GM06990 (cell line): Measurements from ENCODE around the gene RETREG1.

Source experiments
- DNase-seq: peaks from one replicate; pipeline ENCODE4 v3.0.0-alpha.2; 2011; ENCODE audit not compliant: insufficient read length; ENCODE audit errors: extremely low read depth
- H3K27me3 ChIP-seq: replicated peaks from 2 replicates; pipeline ENCODE4 v1.6.0; 2011; ENCODE audit warnings: low read length; ENCODE audit not compliant: control insufficient read depth, insufficient read depth
- H3K36me3 ChIP-seq: 2 replicates; pipeline ENCODE4 v1.5.1; 2011; ENCODE audit warnings: low read length; ENCODE audit not compliant: control insufficient read depth, insufficient read depth
- H3K4me3 ChIP-seq: replicated peaks from 2 replicates; pipeline ENCODE4 v1.5.1; 2011; ENCODE audit warnings: low read depth, mild to moderate bottlenecking, control low read depth, low read length
- TF ChIP-seq, protein P1 (sequence below): IDR thresholded peaks from 2 replicates; pipeline ENCODE4 v1.5.1; 2011; ENCODE audit warnings: low read length, control low read depth, mild to moderate bottlenecking, inconsistent platforms; ENCODE audit not compliant: insufficient read depth, poor library complexity, severe bottlenecking

The RETREG1 gene

DNA sequence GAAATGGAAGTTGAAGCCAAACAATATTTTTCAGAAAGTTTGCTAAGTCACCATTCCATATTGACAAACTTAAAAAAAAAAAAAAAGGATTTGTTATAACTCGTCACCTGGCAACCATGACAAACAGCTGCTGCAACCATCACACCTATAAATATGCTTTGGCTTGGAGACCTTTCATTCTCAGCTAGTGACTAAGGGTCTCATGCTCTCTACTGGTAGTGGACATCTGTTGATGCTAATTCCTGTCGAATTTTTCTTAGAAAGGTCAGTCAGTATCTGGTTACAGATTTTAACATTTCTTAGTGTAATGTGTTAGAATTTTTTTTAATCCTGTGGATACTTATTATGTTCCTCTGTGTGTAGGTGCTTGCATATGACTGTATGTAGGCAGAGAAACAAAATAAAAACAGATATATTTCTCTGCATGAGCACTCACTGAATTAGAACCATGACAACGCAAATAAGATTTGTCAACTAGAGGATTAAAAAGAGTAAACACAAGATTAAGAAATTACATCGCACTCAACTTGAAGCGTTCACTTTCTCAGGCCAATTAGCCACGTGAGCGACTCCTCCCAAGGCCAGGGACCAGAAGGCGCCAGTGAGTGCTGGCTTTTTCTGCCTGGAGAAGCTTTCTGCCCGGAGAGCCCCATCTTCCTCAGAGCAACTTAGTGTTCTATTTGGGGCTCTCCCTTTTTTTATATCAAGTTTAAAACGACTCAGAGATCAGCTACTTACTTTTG lies 124.2 kb downstream of the RETREG1 start:
- DNase-seq: no peak
- Histone ChIP-seq H3K27me3 (no peaks in the 10 kb centered on the region; the same call in 1 of the 2 replicates), H3K4me3 (no peak overlapping the region), H3K36me3 (no peaks in the 10 kb centered on the region)
- TF ChIP-seq, protein P1, sequence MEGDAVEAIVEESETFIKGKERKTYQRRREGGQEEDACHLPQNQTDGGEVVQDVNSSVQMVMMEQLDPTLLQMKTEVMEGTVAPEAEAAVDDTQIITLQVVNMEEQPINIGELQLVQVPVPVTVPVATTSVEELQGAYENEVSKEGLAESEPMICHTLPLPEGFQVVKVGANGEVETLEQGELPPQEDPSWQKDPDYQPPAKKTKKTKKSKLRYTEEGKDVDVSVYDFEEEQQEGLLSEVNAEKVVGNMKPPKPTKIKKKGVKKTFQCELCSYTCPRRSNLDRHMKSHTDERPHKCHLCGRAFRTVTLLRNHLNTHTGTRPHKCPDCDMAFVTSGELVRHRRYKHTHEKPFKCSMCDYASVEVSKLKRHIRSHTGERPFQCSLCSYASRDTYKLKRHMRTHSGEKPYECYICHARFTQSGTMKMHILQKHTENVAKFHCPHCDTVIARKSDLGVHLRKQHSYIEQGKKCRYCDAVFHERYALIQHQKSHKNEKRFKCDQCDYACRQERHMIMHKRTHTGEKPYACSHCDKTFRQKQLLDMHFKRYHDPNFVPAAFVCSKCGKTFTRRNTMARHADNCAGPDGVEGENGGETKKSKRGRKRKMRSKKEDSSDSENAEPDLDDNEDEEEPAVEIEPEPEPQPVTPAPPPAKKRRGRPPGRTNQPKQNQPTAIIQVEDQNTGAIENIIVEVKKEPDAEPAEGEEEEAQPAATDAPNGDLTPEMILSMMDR: no peak

- H3K27me3 ChIP-seq: no peaks in the 10 kb centered on the region; the same call in 1 of the 2 replicates
- H3K4me3 ChIP-seq: no peak overlapping the region
- TF ChIP-seq, protein P1: no peak
- no peak for DNase-seq
- H3K36me3 ChIP-seq: no peaks in the 10 kb centered on the region
Observed at GRCh38 chr5:16490911-16491310, 125.9 kb downstream of the RETREG1 start.

DNA sequence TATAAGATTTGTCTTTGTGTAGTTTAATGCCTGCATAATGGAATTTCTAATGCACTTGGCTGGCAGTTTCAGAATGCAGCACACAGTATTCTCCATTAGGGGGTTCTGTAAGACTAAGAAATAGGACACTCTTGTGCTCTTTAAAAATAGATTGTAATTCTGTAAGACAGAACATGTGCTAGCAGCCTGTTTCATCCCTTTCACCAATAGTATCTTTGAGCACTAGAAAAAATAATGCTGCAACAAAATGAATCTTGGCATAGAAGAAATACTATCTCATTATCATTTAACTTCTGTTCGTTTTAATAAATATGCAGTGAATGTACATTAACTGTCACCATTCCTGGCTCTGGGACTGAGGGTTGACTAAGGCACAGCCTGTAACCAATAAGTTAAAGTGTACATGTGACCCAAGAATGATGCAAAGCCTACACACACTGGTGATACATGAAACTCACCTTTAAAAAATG lies 127.4 kb downstream of the RETREG1 start:
- TF ChIP-seq, protein P1: peak; percentile 54
- no peak for DNase-seq
- no peaks in the 10 kb centered on the region; the same call in 1 of the 2 replicates for H3K27me3 ChIP-seq
- H3K4me3 ChIP-seq: no peak overlapping the region
- no peaks in the 10 kb centered on the region for H3K36me3 ChIP-seq

- TF ChIP-seq, protein P1: no peak
- H3K27me3 ChIP-seq: no peaks in the 10 kb centered on the region; the same call in 1 of the 2 replicates
Observed at GRCh38 chr5:16487456-16487855, 129.3 kb downstream of the RETREG1 start.

GRCh38 chr5:16486711-16487111 lies 130.1 kb downstream of the RETREG1 start:
- Histone ChIP-seq H3K27me3 (no peaks in the 10 kb centered on the region; the same call in 1 of the 2 replicates), H3K36me3 (no peaks in the 10 kb centered on the region), H3K4me3 (no peak overlapping the region)
- no peak for DNase-seq
- TF ChIP-seq, protein P1: no peak

More at GRCh38 chr5:16487456-16487855, 129.3 kb downstream of the RETREG1 start:
- Histone ChIP-seq H3K4me3 (no peak overlapping the region), H3K36me3 (no peaks in the 10 kb centered on the region)
- DNase-seq: no peak
